Measurements from ENCODE around the gene CYS1. TPM values are rescaled to one million over a fixed set of nuclear protein-coding genes. Genes with fewer than 3 reads are reported as not detected.
A peak's percentile ranks its signal among the peaks of the same experiment; 100 is the strongest.

The CYS1 gene
- total and polyA plus RNA-seq, 11 donors: 0.42 to 9.1 (median 2.5) TPM

GRCh38 chr2:10072656-10073480, 7.3 kb downstream of the CYS1 start:
- peak; percentile 76 to 94 (median 92) for ATAC-seq
- 37 to 43% (median 38%) methylated on average over 13 to 20 of the region's 20 CpGs for WGBS, 4 donors
- Histone ChIP-seq H3K27me3 (peaks cover 0 to 24% (median 0%) of the 10 kb centered on the region in 9 donors), H3K27ac (no peak overlapping the region), H3K36me3 (no peaks in the 10 kb centered on the region), H3K4me3 (no peak overlapping the region), H3K9me3 (peaks cover 0 to 6% (median 0%) of the 10 kb centered on the region in 12 donors), H3K4me1 (peaks cover 0 to 8% (median 0%) of the 10 kb centered on the region in 12 donors)
- DNase-seq: peak in 4 of 5 donors; percentile 79 to 88 (median 82)
- TF ChIP-seq POLR2A (IDR thresholded peaks at IDR 0.05) (no peak), CTCF (IDR thresholded peaks at IDR 0.05) (peak; percentile 78 to 88 (median 83))
- intact Hi-C loops (cut with DNase I): loop anchor here (1.0 to 10.0 kb wide), 9 partner anchors 24 to 592 kb away; no protein-coding TSS in a partner anchor

- Histone ChIP-seq H3K4me3 (no peak overlapping the region), H3K9me3 (peaks cover 0 to 9% (median 0%) of the 10 kb centered on the region in 12 donors), H3K36me3 (no peaks in the 10 kb centered on the region), H3K27ac (no peak overlapping the region), H3K4me1 (peaks cover 0 to 8% (median 0%) of the 10 kb centered on the region in 12 donors), H3K27me3 (peaks cover 0 to 17% (median 0%) of the 10 kb centered on the region in 9 donors)
- ATAC-seq: no peak
- no peak for TF ChIP-seq CTCF (IDR thresholded peaks at IDR 0.05)
- no peak for TF ChIP-seq POLR2A (IDR thresholded peaks at IDR 0.05)
- no peak for DNase-seq
- WGBS, 4 donors: 93 to 97% (median 95%) methylated on average over 7 of the region's 7 CpGs
- intact Hi-C loops (cut with DNase I): loop anchor here in 5 of 10 donors (5.0 to 10.0 kb wide), 4 partner anchors 361 to 593 kb away; no protein-coding TSS in a partner anchor
Measured at GRCh38 chr2:10071595-10071994, 8.6 kb downstream of the CYS1 start.

- peaks cover 0 to 12% (median 0%) of the 10 kb centered on the region in 9 donors for H3K27me3 ChIP-seq
- H3K36me3 ChIP-seq: no peaks in the 10 kb centered on the region
- no peak for ATAC-seq
- DNase-seq: no peak
- peaks cover 0 to 9% (median 0%) of the 10 kb centered on the region in 12 donors for H3K9me3 ChIP-seq
- peaks cover 0 to 8% (median 0%) of the 10 kb centered on the region in 12 donors for H3K4me1 ChIP-seq
- TF ChIP-seq CTCF (IDR thresholded peaks at IDR 0.05): no peak
- no peak for TF ChIP-seq POLR2A (IDR thresholded peaks at IDR 0.05)
- intact Hi-C loops (cut with DNase I): loop anchor here in 5 of 10 donors (5.0 to 10.0 kb wide), 4 partner anchors 361 to 594 kb away; no protein-coding TSS in a partner anchor
- no peak overlapping the region for H3K27ac ChIP-seq
- no peak overlapping the region for H3K4me3 ChIP-seq
- WGBS, 4 donors: 95 to 98% (median 97%) methylated on average over 16 of the region's 16 CpGs
Measured at GRCh38 chr2:10071176-10071575, 9.0 kb downstream of the CYS1 start.

- intact Hi-C loops (cut with DNase I): no loop called here
- peaks cover 0 to 7% (median 0%) of the 10 kb centered on the region in 12 donors for H3K4me1 ChIP-seq
- H3K9me3 ChIP-seq: peaks cover 0 to 9% (median 0%) of the 10 kb centered on the region in 12 donors
- H3K4me3 ChIP-seq: no peak overlapping the region
- no peaks in the 10 kb centered on the region for H3K27me3 ChIP-seq
- no peak overlapping the region for H3K27ac ChIP-seq
- DNase-seq (no peak), ATAC-seq (no peak)
- WGBS, 4 donors: 84 to 93% (median 92%) methylated on average over 1 of the region's 1 CpG
- TF ChIP-seq CTCF (IDR thresholded peaks at IDR 0.05): no peak
- peaks cover 0 to 12% (median 0%) of the 10 kb centered on the region in 9 donors for H3K36me3 ChIP-seq
Measured at GRCh38 chr2:10067881-10068280, 12.3 kb downstream of the CYS1 start.
